K562 (cell line): ENCODE results near the gene SLAMF6. TPM values are rescaled to one million over a fixed set of nuclear protein-coding genes. Genes with fewer than 3 reads are reported as not detected.
"Not testable (repeated sequence)": the region's sequence is repeated elsewhere in the genome, so short reads cannot be mapped to it uniquely, and the experiment has no call there.

Source experiments
- ATAC-seq: fragments of 200-7000 bp; cut with Tn5 transposase; 3 replicates; pipeline ENCODE4 v1.9.1; 2020; ENCODE audit warnings: moderate library complexity
- BruUV-seq: library from RNA; stranded (reverse); fragments of 400-500 nt; replicated peaks from 2 replicates; lab custom pipeline; 2021; lab: Mats Ljungman, UMichigan
- CTCF ChIA-PET: fragments of 300-600 bp; formaldehyde crosslinking; extraction: SDS; loops from one replicate; lab custom pipeline; 2021; ENCODE audit warnings: low intra/inter-chr PET ratio; lab: Yijun Ruan, JAX
- POLR2A ChIA-PET: fragments of 300-600, 350-650 bp; sonication (Branson Sonifier 250); formaldehyde crosslinking; extraction: SDS; loops from one replicate; lab custom pipeline; 2021; ENCODE audit warnings: antibody characterized with exemption, inconsistent platforms; lab: Yijun Ruan, JAX
- DNase-seq, 4 experiments: peaks; one replicate each; pipeline versions ENCODE4 v3.0.0 to v3.0.0-alpha.2; 2011 to 2018; ENCODE audit warnings: low spot score in 3 of 4, mixed read lengths in 3 of 4; ENCODE audit errors: extremely low read depth in 1 of 4
- FAIRE-seq: peaks from 2 replicates; lab custom pipeline; 2011; peaks lifted over from hg19 to GRCh38; lab: Jason Lieb, UNC
- H2AFZ ChIP-seq: 2 replicates; pipeline ENCODE4 v1.6.0; 2011; ENCODE audit warnings: low read depth, low read length, control low read depth, inconsistent platforms
- H3K27ac ChIP-seq: fragments of 200-600 bp; 3 replicates; pipeline ENCODE4 v1.8.0; 2011; ENCODE audit warnings: low read depth, mild to moderate bottlenecking, control low read depth, inconsistent platforms, low read length, moderate library complexity, mixed read lengths; ENCODE audit errors: extremely low read depth
- H3K27me3 ChIP-seq, 2 experiments: fragments of 300-600 bp in 1 of 2; 2 replicates in 1 of 2; 3 replicates in 1 of 2; pipeline versions ENCODE4 v1.6.0 to v1.8.0; 2011; ENCODE audit warnings: inconsistent platforms in 2 of 2, low read length in 2 of 2, mild to moderate bottlenecking in 1 of 2, mixed read lengths in 1 of 2, moderate library complexity in 1 of 2; ENCODE audit not compliant: control insufficient read depth in 2 of 2, insufficient read depth in 2 of 2
- H3K36me3 ChIP-seq: fragments of 300-600 bp; 3 replicates; pipeline ENCODE4 v1.8.0; 2011; ENCODE audit warnings: mild to moderate bottlenecking, low read length, inconsistent platforms; ENCODE audit not compliant: control insufficient read depth, insufficient read depth
- H3K4me1 ChIP-seq, 2 experiments: fragments of 200-600 bp in 1 of 2; replicated peaks in 1 of 2; 2 replicates in 1 of 2; 3 replicates in 1 of 2; pipeline versions ENCODE4 v1.5.1 to v1.8.0; 2011; ENCODE audit warnings: inconsistent platforms in 2 of 2, low read length in 2 of 2, mild to moderate bottlenecking in 1 of 2, mixed read lengths in 1 of 2, moderate library complexity in 1 of 2; ENCODE audit not compliant: control insufficient read depth in 2 of 2, insufficient read depth in 2 of 2
- H3K4me2 ChIP-seq: 2 replicates; pipeline ENCODE4 v1.6.1; 2011; ENCODE audit warnings: low read length, control low read depth, inconsistent platforms, mixed read lengths; ENCODE audit not compliant: insufficient read depth
- H3K4me3 ChIP-seq: fragments of 200-600 bp; sonication (generic), shearing (Covaris generic); 2 replicates; pipeline ENCODE4 v1.5.1; 2016; ENCODE audit warnings: control low read depth, inconsistent platforms
- H3K79me2 ChIP-seq: fragments of 200-600 bp; 3 replicates; pipeline ENCODE4 v1.8.0; 2011; ENCODE audit warnings: low read length, inconsistent platforms; ENCODE audit not compliant: control insufficient read depth, insufficient read depth
- H3K9ac ChIP-seq, 2 experiments: 2 replicates each; pipeline versions ENCODE4 v1.6.0 to v1.6.1; 2011; ENCODE audit warnings: low read depth in 2 of 2, low read length in 2 of 2, control low read depth in 1 of 2, inconsistent platforms in 1 of 2, mild to moderate bottlenecking in 1 of 2, mixed read lengths in 1 of 2; ENCODE audit not compliant: insufficient read depth in 1 of 2
- H3K9me1 ChIP-seq: one replicate; pipeline ENCODE4 v1.6.0; 2011; ENCODE audit warnings: inconsistent platforms, mild to moderate bottlenecking, low read length, moderate library complexity; ENCODE audit not compliant: control insufficient read depth, insufficient read depth
- H3K9me3 ChIP-seq: replicated peaks from 2 replicates; pipeline ENCODE4 v1.5.1; 2011; ENCODE audit warnings: low read depth, low read length, inconsistent platforms; ENCODE audit not compliant: control insufficient read depth, insufficient read depth
- H4K20me1 ChIP-seq: replicated peaks from 2 replicates; pipeline ENCODE4 v1.6.1; 2011; ENCODE audit warnings: low read length, inconsistent platforms, mixed read lengths; ENCODE audit not compliant: control insufficient read depth, insufficient read depth
- AFF1 ChIP-seq, 2 experiments: fragments of 450-650 bp; IDR thresholded peaks; 2 replicates each; pipeline ENCODE4 v1.6.1; 2018; ENCODE audit warnings: mild to moderate bottlenecking in 2 of 2, low read depth in 1 of 2; ENCODE audit not compliant: partially characterized antibody in 2 of 2
- HLTF ChIP-seq: fragments of 450-650 bp; IDR thresholded peaks from 2 replicates; pipeline ENCODE4 v1.6.1; 2016
- KDM1A ChIP-seq, 2 experiments: fragments of 450-650 bp; IDR thresholded peaks; 2 replicates each; pipeline ENCODE4 v1.6.1; 2016; ENCODE audit warnings: mild to moderate bottlenecking in 2 of 2
- RBM25 ChIP-seq: fragments of 200-400 bp; formaldehyde crosslinking; IDR thresholded peaks from 2 replicates; pipeline ENCODE4 v1.6.1; 2018; ENCODE audit warnings: low read length, low read depth, moderate library complexity; ENCODE audit not compliant: severe bottlenecking
- TRIM24 ChIP-seq, 2 experiments: fragments of 450-650 bp; IDR thresholded peaks; 2 replicates each; pipeline ENCODE4 v1.6.1; 2016
- TRIM28 ChIP-seq: fragments of 450-650 bp; IDR thresholded peaks from 2 replicates; pipeline ENCODE4 v1.6.1; 2017
- ZNF146 ChIP-seq: IDR thresholded peaks from one replicate; pipeline ENCODE4 v1.6.1; 2018; ENCODE audit warnings: missing compliant biosample characterization; ENCODE audit not compliant: unreplicated experiment
- ZNF280A ChIP-seq: fragments of 450-650 bp; IDR thresholded peaks from 2 replicates; pipeline ENCODE4 v1.6.1; 2018; ENCODE audit warnings: mild to moderate bottlenecking, low read depth; ENCODE audit not compliant: partially characterized antibody
- WGBS: fragments of 100-300 bp; shearing (Covaris generic); methylation state at CpG from one replicate; pipeline ENCODE4 v1.1.6; 2016; ENCODE audit warnings: low coverage, mixed read lengths; ENCODE audit not compliant: insufficient coverage; ENCODE audit errors: missing lambda C conversion rate; 5-methylcytosine and 5-hydroxymethylcytosine counted together
- in situ Hi-C: fragments of 300-500 bp; cut with MboI; formaldehyde crosslinking; loops from 4 replicates; pipeline ENCODE4 v1.15.0; 2018; ENCODE audit warnings: inconsistent platforms, mixed read lengths
- intact Hi-C: fragments of 100-400 bp; cut with micrococcal nuclease; formaldehyde crosslinking; loops from 2 replicates; pipeline ENCODE4 v1.14.2; 2022
- polyA plus RNA-seq, 8 experiments: library from polyadenylated mRNA; depleted of rRNA in 4 of 8; stranded (reverse) in 5 of 8; unstranded in 3 of 8; fragments of >200 nt; fragmentation: Nextera tagmentation in 2 of 8; fragmentation: Illumina TruSeq in 1 of 8; extraction: Ambion mirVana in 2 of 8; extraction: Trizol in 1 of 8; gene quantifications; 2 replicates each; pipeline versions ENCODE4 v1.2.1 to v1.2.3, GENCODE V29; 2011 to 2014; ENCODE audit warnings: inconsistent platforms in 1 of 8, missing spikeins in 1 of 8
- total RNA-seq, 7 experiments: library from RNA; depleted of rRNA in 6 of 7; stranded (reverse); fragments of >200 nt in 6 of 7; fragmentation: Illumina TruSeq in 2 of 7; extraction: Trizol in 2 of 7; gene quantifications; 2 replicates each; pipeline versions ENCODE4 v1.2.1 to v1.2.3, GENCODE V29; 2011 to 2021; ENCODE audit warnings: low replicate concordance in 1 of 7

The SLAMF6 gene
- total and polyA plus RNA-seq, 9 of the 15 experiments (the other 6 are each of a cell fraction or from before 2014, with no cell fraction given), result 0.56 to 4.8 (median 1.1) TPM

GRCh38 chr1:160563230-160563629, 40.2 kb upstream of the SLAMF6 start:
- H2AFZ ChIP-seq, H3K9me3 ChIP-seq, H3K9me1 ChIP-seq, ATAC-seq, DNase-seq, H3K79me2 ChIP-seq, H3K27ac ChIP-seq, BruUV-seq, FAIRE-seq, CTCF ChIA-PET, H3K9ac ChIP-seq, POLR2A ChIA-PET, H3K36me3 ChIP-seq, H3K4me3 ChIP-seq, H3K4me2 ChIP-seq, intact Hi-C loops, in situ Hi-C loops, H4K20me1 ChIP-seq, H3K27me3 ChIP-seq: not testable (repeated sequence)
- H3K4me1 ChIP-seq, result peaks cover 6 to 18% of the 10 kb centered on the region in 2 experiments
- TF ChIP-seq KDM1A (IDR thresholded peaks at IDR 0.05) (peak in 1 of 2 experiments; percentile 19; a peak in 2 of 4 replicates), ZNF146 (CRISPR knock-in tag) (peak; percentile 90), RBM25 (peak; percentile 19)
- 30% methylated on average over 1 of the region's 1 CpG for WGBS

- in situ Hi-C loops, result not testable (repeated sequence)
- TF ChIP-seq TRIM24 (IDR thresholded peaks at IDR 0.05) (peak; percentile 58; a peak in 2 of 4 replicates), ZNF280A (peak; percentile 19), TRIM28 (0 out of 2 replicates have a peak, but pooled peaks have one; percentile 26), HLTF (peak; percentile 47; the same call in 1 of the 2 replicates), AFF1 (IDR thresholded peaks at IDR 0.05; ENCODE audit: low read depth in 1 of 2, partially characterized antibody in 2 of 2) (peak in 1 of 2 experiments; percentile 100)
- TF ChIP-seq, all 486 proteins: peak for 5; not testable (repeated sequence) for 481
- H3K4me3 ChIP-seq, H3K27ac ChIP-seq, H3K36me3 ChIP-seq, DNase-seq, ATAC-seq, H3K9me1 ChIP-seq, intact Hi-C loops, CTCF ChIA-PET, FAIRE-seq, BruUV-seq, H3K4me2 ChIP-seq, H4K20me1 ChIP-seq, H3K9me3 ChIP-seq, POLR2A ChIA-PET, H3K79me2 ChIP-seq, H3K27me3 ChIP-seq, H3K9ac ChIP-seq, H2AFZ ChIP-seq: not testable (repeated sequence)
- WGBS, result 53% methylated on average over 2 of the region's 2 CpGs
- H3K4me1 ChIP-seq, result peaks cover 6 to 18% of the 10 kb centered on the region in 2 experiments
Measured at GRCh38 chr1:160562745-160563144, 39.7 kb upstream of the SLAMF6 start.
